GM23248 (cell line): Measurements from ENCODE around the gene RELB. TPM values are rescaled to one million over a fixed set of nuclear protein-coding genes. Genes with fewer than 3 reads are reported as not detected.

ENCODE experiments used
- DNase-seq: peaks from one replicate; pipeline ENCODE4 v3.0.0-alpha.2; 2015
- H2AFZ ChIP-seq: fragments of 200-600 bp; sonication (generic); 2 replicates; pipeline ENCODE4 v1.6.1; 2016; ENCODE audit warnings: antibody characterized with exemption
- H3F3A ChIP-seq: fragments of 200-600 bp; sonication (generic); 2 replicates; pipeline ENCODE4 v1.6.1; 2016; ENCODE audit warnings: mild to moderate bottlenecking, antibody characterized with exemption, mixed run types; ENCODE audit not compliant: insufficient read depth
- H3K27ac ChIP-seq: fragments of 200-600 bp; sonication (generic); 2 replicates; pipeline ENCODE4 v1.5.1; 2016; ENCODE audit warnings: mild to moderate bottlenecking
- H3K27me3 ChIP-seq: fragments of 200-600 bp; sonication (generic); replicated peaks from 2 replicates; pipeline ENCODE4 v1.6.1; 2016; ENCODE audit warnings: mild to moderate bottlenecking; ENCODE audit not compliant: insufficient read depth
- H3K36me3 ChIP-seq: fragments of 200-600 bp; sonication (generic); 2 replicates; pipeline ENCODE4 v1.6.1; 2016; ENCODE audit warnings: low read depth, mild to moderate bottlenecking
- H3K4me1 ChIP-seq: fragments of 200-600 bp; sonication (generic); 2 replicates; pipeline ENCODE4 v1.6.1; 2016; ENCODE audit warnings: mild to moderate bottlenecking; ENCODE audit not compliant: insufficient read depth
- H3K4me2 ChIP-seq: fragments of 200-600 bp; sonication (generic); one replicate; pipeline ENCODE4 v1.6.1; 2016; ENCODE audit warnings: mild to moderate bottlenecking; ENCODE audit not compliant: unreplicated experiment
- H3K4me3 ChIP-seq: fragments of 200-600 bp; sonication (generic); 2 replicates; pipeline ENCODE4 v1.5.1; 2016; ENCODE audit warnings: mild to moderate bottlenecking
- H3K79me2 ChIP-seq: fragments of 200-600 bp; sonication (generic); 2 replicates; pipeline ENCODE4 v1.6.1; 2016; ENCODE audit warnings: mild to moderate bottlenecking; ENCODE audit not compliant: insufficient read depth
- H3K9ac ChIP-seq: fragments of 200-600 bp; sonication (generic); 2 replicates; pipeline ENCODE4 v1.6.1; 2016; ENCODE audit warnings: mild to moderate bottlenecking
- H3K9me2 ChIP-seq: fragments of 200-600 bp; sonication (generic); 2 replicates; pipeline ENCODE4 v1.6.1; 2016; ENCODE audit warnings: mixed run types, mild to moderate bottlenecking, moderate library complexity; ENCODE audit not compliant: insufficient read depth
- H3K9me3 ChIP-seq: fragments of 200-600 bp; sonication (generic); one replicate; pipeline ENCODE4 v1.6.1; 2017; ENCODE audit warnings: low read depth
- H4K20me1 ChIP-seq: fragments of 200-600 bp; sonication (generic); 2 replicates; pipeline ENCODE4 v1.6.0; 2016; ENCODE audit not compliant: insufficient read depth
- EZH2 ChIP-seq: fragments of 200-600 bp; sonication (generic); IDR thresholded peaks from 2 replicates; pipeline ENCODE4 v1.6.1; 2018; ENCODE audit warnings: antibody characterized with exemption, mild to moderate bottlenecking; ENCODE audit not compliant: insufficient read depth, poor library complexity, severe bottlenecking
- EZH2phosphoT487 ChIP-seq: fragments of 200-600 bp; sonication (generic); IDR thresholded peaks from 2 replicates; pipeline ENCODE4 v1.6.1; 2018; ENCODE audit warnings: antibody characterized with exemption, moderate library complexity, mild to moderate bottlenecking, low read depth; ENCODE audit not compliant: insufficient read depth
- WGBS, 2 experiments: methylation state at CpG; one replicate each; pipeline ENCODE4 v1.1.6; 2015 to 2017; ENCODE audit warnings: low lambda C conversion rate in 2 of 2, low coverage in 1 of 2; ENCODE audit errors: missing lambda C conversion rate in 2 of 2; 5-methylcytosine and 5-hydroxymethylcytosine counted together
- in situ Hi-C: fragments of 300-500 bp; cut with MboI; formaldehyde crosslinking; loops from 2 replicates; pipeline ENCODE4 v1.15.0; 2020
- polyA plus RNA-seq: library from polyadenylated mRNA; unstranded; fragments of >200 nt; fragmentation: Nextera tagmentation; extraction: Ambion mirVana; gene quantifications from 2 replicates; pipeline ENCODE4 v1.2.1, GENCODE V29; 2016
- total RNA-seq: library from RNA; depleted of rRNA; stranded (reverse); fragments of >200 nt; shearing (Covaris generic); gene quantifications from 2 replicates; pipeline ENCODE4 v1.2.3, GENCODE V29; 2014

Gene RELB
- total and polyA plus RNA-seq, 2 experiments from 2014 or later: 10.0 to 12.5 TPM

DNA sequence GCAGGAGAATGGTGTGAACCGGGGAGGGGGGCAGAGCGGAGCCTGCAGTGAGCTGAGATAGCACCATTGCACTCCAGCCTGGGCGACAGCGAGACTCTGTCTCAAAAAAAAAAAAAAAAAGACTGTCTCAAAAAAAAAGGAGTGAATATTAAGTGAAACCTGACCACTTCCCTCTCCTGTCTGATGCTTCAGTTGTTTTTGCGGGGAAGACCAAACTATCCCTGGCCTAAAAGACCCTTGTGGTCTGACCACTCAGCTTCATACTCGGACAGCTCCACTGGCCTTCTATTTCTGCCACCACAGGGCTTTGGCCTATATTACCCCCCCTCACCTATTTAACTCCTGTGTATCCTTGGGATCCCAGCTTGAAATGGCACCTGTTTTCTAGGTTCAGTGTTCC is 39.9 kb downstream of the RELB start:
- Histone ChIP-seq H3K9me2 (no peaks in the 10 kb centered on the region), H3K27ac (no peak overlapping the region), H3K4me2 (no peak overlapping the region), H3K4me1 (peaks cover 8% of the 10 kb centered on the region), H3F3A (peaks cover 13% of the 10 kb centered on the region), H2AFZ (no peak overlapping the region), H3K4me3 (no peak overlapping the region), H3K36me3 (peaks cover 17% of the 10 kb centered on the region; the same call in 1 of the 2 replicates), H3K27me3 (no peaks in the 10 kb centered on the region), H3K9ac (no peak overlapping the region), H4K20me1 (peaks cover 8% of the 10 kb centered on the region; the same call in 1 of the 2 replicates), H3K9me3 (no peaks in the 10 kb centered on the region), H3K79me2 (peaks cover 70% of the 10 kb centered on the region)
- in situ Hi-C loops: no loop called here
- no peak for DNase-seq
- no peak for TF ChIP-seq EZH2phosphoT487
- TF ChIP-seq EZH2: no peak
- 93 to 95% methylated on average over 6 of the region's 6 CpGs for whole genome bisulfite sequencing, 2 experiments

GRCh38 chr19:45045671-45046353 is 44.5 kb downstream of the RELB start:
- in situ Hi-C loops: no loop called here
- H3K4me2 ChIP-seq: no peak overlapping the region
- H3K79me2 ChIP-seq: peaks cover 100% of the 10 kb centered on the region
- no peaks in the 10 kb centered on the region for H3K4me1 ChIP-seq
- H2AFZ ChIP-seq: no peak overlapping the region
- DNase-seq: no peak
- no peak overlapping the region for H3K9ac ChIP-seq
- 83 to 84% methylated on average over 14 of the region's 14 CpGs for WGBS, 2 experiments
- no peak for TF ChIP-seq EZH2
- no peak for TF ChIP-seq EZH2phosphoT487
- no peaks in the 10 kb centered on the region for H3K9me3 ChIP-seq
- no peaks in the 10 kb centered on the region for H3K27me3 ChIP-seq
- no peaks in the 10 kb centered on the region for H3K9me2 ChIP-seq
- H4K20me1 ChIP-seq: peaks cover 9% of the 10 kb centered on the region; the same call in 1 of the 2 replicates
- peaks cover 12% of the 10 kb centered on the region; the same call in 1 of the 2 replicates for H3K36me3 ChIP-seq
- H3K27ac ChIP-seq: no peak overlapping the region
- no peaks in the 10 kb centered on the region for H3F3A ChIP-seq
- no peak overlapping the region for H3K4me3 ChIP-seq

- Histone ChIP-seq H3K9me3 (no peaks in the 10 kb centered on the region), H4K20me1 (peaks cover 9% of the 10 kb centered on the region; the same call in 1 of the 2 replicates), H3K4me1 (no peaks in the 10 kb centered on the region), H2AFZ (no peak overlapping the region), H3K9ac (no peak overlapping the region), H3K4me3 (no peak overlapping the region), H3F3A (no peaks in the 10 kb centered on the region), H3K27ac (no peak overlapping the region), H3K4me2 (no peak overlapping the region), H3K79me2 (peaks cover 100% of the 10 kb centered on the region), H3K9me2 (no peaks in the 10 kb centered on the region), H3K27me3 (no peaks in the 10 kb centered on the region), H3K36me3 (peaks cover 11% of the 10 kb centered on the region; the same call in 1 of the 2 replicates)
- DNase-seq: no peak
- in situ Hi-C loops: no loop called here
- TF ChIP-seq EZH2: no peak
- no peak for TF ChIP-seq EZH2phosphoT487
- 88 to 94% methylated on average over 7 of the region's 7 CpGs for WGBS, 2 experiments
Observed at GRCh38 chr19:45046355-45046754, 45.1 kb downstream of the RELB start.

DNA sequence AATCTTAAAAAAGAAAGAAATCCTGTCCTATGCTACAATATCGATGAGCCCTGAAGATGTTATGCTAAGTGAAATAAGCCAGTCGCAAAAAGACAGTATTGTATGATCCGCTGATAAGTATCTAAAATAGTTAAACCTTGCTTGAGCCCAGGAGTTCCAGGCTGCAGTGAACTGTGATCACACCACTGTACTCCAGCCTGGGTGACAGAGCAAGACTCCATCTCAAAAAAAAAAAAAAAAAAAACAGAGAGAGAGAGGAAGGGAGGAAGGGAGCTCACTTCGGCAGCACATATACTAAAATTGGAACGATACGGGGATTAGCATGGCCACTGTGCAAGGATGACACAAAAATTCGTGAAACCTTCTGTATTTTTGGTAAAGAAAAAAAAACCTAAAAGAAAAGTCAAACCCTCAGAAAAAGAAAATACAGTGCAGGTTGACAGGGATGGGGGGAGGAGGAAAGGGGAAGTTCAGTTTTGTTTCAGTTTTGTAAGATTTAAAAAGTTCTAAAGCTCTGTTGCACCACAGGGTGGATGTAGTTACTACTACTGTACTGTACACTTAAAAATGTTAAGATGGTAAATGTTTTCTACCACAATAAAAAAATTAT is 46.0 kb downstream of the RELB start:
- WGBS, 2 experiments: 68 to 75% methylated on average over 7 of the region's 7 CpGs
- no peaks in the 10 kb centered on the region for H3K27me3 ChIP-seq
- H2AFZ ChIP-seq: no peak overlapping the region
- no peak overlapping the region for H3K4me2 ChIP-seq
- no peak overlapping the region for H3K27ac ChIP-seq
- peaks cover 9% of the 10 kb centered on the region; the same call in 1 of the 2 replicates for H4K20me1 ChIP-seq
- H3K4me3 ChIP-seq: no peak overlapping the region
- no peaks in the 10 kb centered on the region for H3F3A ChIP-seq
- no peaks in the 10 kb centered on the region for H3K4me1 ChIP-seq
- peaks cover 100% of the 10 kb centered on the region for H3K79me2 ChIP-seq
- H3K36me3 ChIP-seq: peaks cover 4% of the 10 kb centered on the region; the same call in 1 of the 2 replicates
- no peak for DNase-seq
- no peak overlapping the region for H3K9ac ChIP-seq
- no peaks in the 10 kb centered on the region for H3K9me3 ChIP-seq
- in situ Hi-C loops: no loop called here
- TF ChIP-seq EZH2phosphoT487 (no peak), EZH2 (no peak)
- H3K9me2 ChIP-seq: no peaks in the 10 kb centered on the region
